HCEC 1CT (cell line): Measurements from ENCODE around the gene DDX59.
A peak's percentile ranks its signal among the peaks of the same experiment; 100 is the strongest.

Experiments
- DNase-seq: peaks from one replicate; pipeline ENCODE4 v3.0.0-alpha.2; 2017

DDX59 gene

GRCh38 chr1:200628223-200628881 is 41.4 kb downstream of the DDX59 start:
- DNase-seq: no peak

GRCh38 chr1:200627575-200628222 is 42.0 kb downstream of the DDX59 start:
- no peak for DNase-seq

- DNase-seq: no peak
These were observed 42.7 kb downstream of the DDX59 start for GRCh38 chr1:200626853-200627534.

- DNase-seq: peak; percentile 47
These were observed 44.3 kb downstream of the DDX59 start for GRCh38 chr1:200625381-200625824.

- no peak for DNase-seq
These were observed 44.9 kb downstream of the DDX59 start for GRCh38 chr1:200624679-200625335.

- DNase-seq: peak; percentile 92
These were observed 49.2 kb downstream of the DDX59 start, which contains the start of gene KIF14 for GRCh38 chr1:200620273-200621131. Gene KIF14 (minus strand): TSS chr1:200620751. CDS start chr1:200618723, 2,028 bp downstream.

GRCh38 chr1:200619894-200620272 is 49.8 kb downstream of the DDX59 start:
- no peak for DNase-seq

GRCh38 chr1:200610846-200611245 is 58.9 kb downstream of the DDX59 start:
- DNase-seq: peak; percentile 82

- no peak for DNase-seq
These were observed 67.1 kb downstream of the DDX59 start for GRCh38 chr1:200602632-200603031.
